DOHH2 (cell line): ENCODE results near the gene DNASE2.

Experiments used
- CTCF ChIP-seq: fragments of 200-600 bp; sonication (generic); IDR thresholded peaks from one replicate; pipeline ENCODE4 v1.5.1; 2014; ENCODE audit warnings: antibody characterized with exemption, mild to moderate bottlenecking, low read depth, low read length; ENCODE audit not compliant: poor library complexity, severe bottlenecking
- EZH2phosphoT487 ChIP-seq: fragments of 200-600 bp; sonication (generic); IDR thresholded peaks from 2 replicates; pipeline ENCODE4 v1.6.1; 2017; ENCODE audit warnings: borderline replicate concordance, mild to moderate bottlenecking, antibody characterized with exemption, low read length, moderate library complexity, mixed read lengths

GRCh38 chr19:12921047-12921446, 39.8 kb upstream of the DNASE2 start:
- no peak for TF ChIP-seq CTCF
- TF ChIP-seq EZH2phosphoT487: no peak
